RWPE2 (cell line): Measurements from ENCODE around the gene AAMP.

Source experiments
- ATAC-seq: fragments of 200-7000 bp; cut with Tn5 transposase; 3 replicates; pipeline ENCODE4 v1.9.1; 2021; ENCODE audit warnings: low read depth
- DNase-seq: peaks from one replicate; pipeline ENCODE4 v3.0.0-alpha.2; 2020; ENCODE audit warnings: low spot score
- H3K27ac ChIP-seq: fragments of 450-650 bp; 2 replicates; pipeline ENCODE4 v1.5.1; 2017; ENCODE audit warnings: mild to moderate bottlenecking; ENCODE audit not compliant: poor library complexity, severe bottlenecking
- H3K27me3 ChIP-seq: fragments of 250-450 bp; sonication (Bioruptor Pico); 2 replicates; pipeline ENCODE4 v1.5.1; 2021; ENCODE audit warnings: mild to moderate bottlenecking, moderate library complexity; ENCODE audit not compliant: insufficient read depth, poor library complexity, severe bottlenecking
- H3K36me3 ChIP-seq: fragments of 250-450 bp; sonication (Bioruptor Pico); 2 replicates; pipeline ENCODE4 v1.5.1; 2020; ENCODE audit warnings: low read depth, mild to moderate bottlenecking, moderate library complexity
- H3K4me1 ChIP-seq: fragments of 250-450 bp; sonication (Bioruptor Pico); 2 replicates; pipeline ENCODE4 v1.5.1; 2021; ENCODE audit warnings: mild to moderate bottlenecking, moderate library complexity; ENCODE audit not compliant: insufficient read depth, poor library complexity, severe bottlenecking
- H3K4me3 ChIP-seq: fragments of 250-450 bp; sonication (Bioruptor Pico); 2 replicates; pipeline ENCODE4 v1.5.1; 2021; ENCODE audit warnings: mild to moderate bottlenecking, moderate library complexity; ENCODE audit not compliant: severe bottlenecking
- H3K9me3 ChIP-seq: fragments of 250-450 bp; sonication (Bioruptor Pico); 2 replicates; pipeline ENCODE4 v1.5.1; 2021; ENCODE audit warnings: mild to moderate bottlenecking, moderate library complexity; ENCODE audit not compliant: severe bottlenecking
- TF ChIP-seq, protein P1 (sequence below): fragments of 450-650 bp; IDR thresholded peaks from one replicate; pipeline ENCODE4 v1.5.1; 2017; ENCODE audit warnings: mild to moderate bottlenecking, moderate library complexity; ENCODE audit not compliant: poor library complexity, severe bottlenecking

Gene AAMP

DNA sequence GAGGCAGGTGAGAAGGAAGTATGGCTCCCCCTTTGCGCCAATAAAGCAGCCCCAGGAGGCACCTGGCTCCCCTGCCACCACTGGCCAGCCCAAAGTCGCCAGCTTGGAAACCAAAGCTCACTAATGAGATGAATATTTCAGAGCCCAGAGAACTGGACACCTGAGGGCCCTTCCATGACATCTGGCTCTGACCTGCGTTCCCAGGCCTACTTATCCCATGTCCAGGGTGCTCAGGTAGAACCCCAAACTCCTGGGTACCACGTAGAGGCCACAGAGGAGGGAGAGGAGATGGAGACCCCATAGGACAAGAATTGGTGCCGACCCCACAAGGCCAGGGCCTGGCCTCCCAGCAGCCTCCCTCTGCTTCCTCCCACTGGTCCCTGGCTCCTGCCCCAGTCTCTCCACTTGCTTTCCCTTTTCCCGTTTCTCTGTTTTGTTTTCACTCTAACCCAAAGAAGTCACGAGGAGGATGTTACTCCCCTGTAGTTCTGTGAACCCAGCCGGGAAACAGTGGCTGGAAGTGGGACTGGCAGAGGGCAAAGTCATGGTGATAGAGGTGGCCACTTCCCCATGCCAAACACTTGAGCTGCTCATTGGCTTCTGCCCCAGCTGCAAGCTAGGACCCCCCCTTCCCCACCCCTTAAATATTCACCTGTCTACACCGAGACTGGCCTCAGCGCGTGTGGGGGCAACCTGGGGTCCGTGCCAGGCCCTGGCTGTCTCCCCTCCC lies 21.5 kb upstream of the AAMP start:
- no peak for DNase-seq
- H3K9me3 ChIP-seq = no peaks in the 10 kb centered on the region

DNA sequence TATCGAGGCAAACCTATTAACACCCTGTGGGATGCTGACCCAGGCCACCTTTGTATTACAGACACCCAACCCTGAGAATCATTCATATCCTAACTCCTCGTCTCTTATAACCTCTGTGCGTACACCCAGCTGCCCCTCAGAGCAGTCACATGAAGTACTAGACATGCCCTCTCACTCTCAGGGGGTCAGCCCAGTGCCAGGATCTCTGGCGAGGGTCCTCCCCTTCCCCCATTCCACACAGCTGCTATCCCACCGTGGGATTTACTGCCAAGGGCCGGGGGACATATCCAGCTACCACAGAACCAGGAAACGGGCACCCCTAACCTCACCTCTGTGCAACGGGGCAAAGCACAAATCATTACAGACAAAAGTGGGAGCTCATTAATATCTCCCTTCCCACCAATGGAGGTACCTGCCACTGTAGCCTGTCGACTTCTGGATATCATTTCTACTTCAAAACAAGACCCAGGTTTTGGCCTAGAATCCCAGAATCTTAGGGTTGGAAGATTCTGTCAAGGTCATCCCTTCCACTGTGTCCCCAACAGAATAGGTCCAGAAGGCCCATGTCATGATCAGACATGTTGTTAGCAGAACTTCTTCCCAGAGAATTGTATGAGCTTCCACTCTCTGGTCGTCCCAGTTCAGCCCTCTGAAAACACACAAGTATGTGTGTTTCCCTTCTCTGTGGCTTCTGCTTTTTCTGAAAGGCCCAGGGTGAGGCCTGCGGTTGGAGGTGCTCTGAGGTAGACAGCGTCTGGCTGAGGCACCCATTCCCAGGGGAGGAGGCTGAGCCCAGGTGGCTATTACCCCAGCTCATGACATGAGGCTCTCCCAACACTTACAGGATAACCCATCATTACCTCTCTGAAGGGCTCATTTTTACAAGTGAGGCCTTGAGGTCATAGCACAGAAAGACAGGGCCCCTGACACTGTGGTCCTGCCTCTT lies 20.7 kb upstream of the AAMP start:
- Histone ChIP-seq H3K27me3 (no peaks in the 10 kb centered on the region), H3K9me3 (no peaks in the 10 kb centered on the region), H3K36me3 (peaks cover 13% of the 10 kb centered on the region), H3K4me1 (peaks cover 54% of the 10 kb centered on the region), H3K27ac (peak overlapping the region; percentile 95), H3K4me3 (peak overlapping the region; percentile 72)
- DNase-seq (no peak), ATAC-seq (no peak)
- TF ChIP-seq, protein P1, sequence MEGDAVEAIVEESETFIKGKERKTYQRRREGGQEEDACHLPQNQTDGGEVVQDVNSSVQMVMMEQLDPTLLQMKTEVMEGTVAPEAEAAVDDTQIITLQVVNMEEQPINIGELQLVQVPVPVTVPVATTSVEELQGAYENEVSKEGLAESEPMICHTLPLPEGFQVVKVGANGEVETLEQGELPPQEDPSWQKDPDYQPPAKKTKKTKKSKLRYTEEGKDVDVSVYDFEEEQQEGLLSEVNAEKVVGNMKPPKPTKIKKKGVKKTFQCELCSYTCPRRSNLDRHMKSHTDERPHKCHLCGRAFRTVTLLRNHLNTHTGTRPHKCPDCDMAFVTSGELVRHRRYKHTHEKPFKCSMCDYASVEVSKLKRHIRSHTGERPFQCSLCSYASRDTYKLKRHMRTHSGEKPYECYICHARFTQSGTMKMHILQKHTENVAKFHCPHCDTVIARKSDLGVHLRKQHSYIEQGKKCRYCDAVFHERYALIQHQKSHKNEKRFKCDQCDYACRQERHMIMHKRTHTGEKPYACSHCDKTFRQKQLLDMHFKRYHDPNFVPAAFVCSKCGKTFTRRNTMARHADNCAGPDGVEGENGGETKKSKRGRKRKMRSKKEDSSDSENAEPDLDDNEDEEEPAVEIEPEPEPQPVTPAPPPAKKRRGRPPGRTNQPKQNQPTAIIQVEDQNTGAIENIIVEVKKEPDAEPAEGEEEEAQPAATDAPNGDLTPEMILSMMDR = no peak

More for the DNA sequence above, 21.5 kb upstream of the AAMP start:
- no peaks in the 10 kb centered on the region for H3K27me3 ChIP-seq
- H3K4me3 ChIP-seq = peak overlapping the region; percentile 72
- no peak for ATAC-seq
- TF ChIP-seq, protein P1 = no peak
- H3K36me3 ChIP-seq = peaks cover 10% of the 10 kb centered on the region; the same call in 1 of the 2 replicates
- H3K4me1 ChIP-seq = peaks cover 54% of the 10 kb centered on the region
- H3K27ac ChIP-seq = peak overlapping the region; percentile 95

DNA sequence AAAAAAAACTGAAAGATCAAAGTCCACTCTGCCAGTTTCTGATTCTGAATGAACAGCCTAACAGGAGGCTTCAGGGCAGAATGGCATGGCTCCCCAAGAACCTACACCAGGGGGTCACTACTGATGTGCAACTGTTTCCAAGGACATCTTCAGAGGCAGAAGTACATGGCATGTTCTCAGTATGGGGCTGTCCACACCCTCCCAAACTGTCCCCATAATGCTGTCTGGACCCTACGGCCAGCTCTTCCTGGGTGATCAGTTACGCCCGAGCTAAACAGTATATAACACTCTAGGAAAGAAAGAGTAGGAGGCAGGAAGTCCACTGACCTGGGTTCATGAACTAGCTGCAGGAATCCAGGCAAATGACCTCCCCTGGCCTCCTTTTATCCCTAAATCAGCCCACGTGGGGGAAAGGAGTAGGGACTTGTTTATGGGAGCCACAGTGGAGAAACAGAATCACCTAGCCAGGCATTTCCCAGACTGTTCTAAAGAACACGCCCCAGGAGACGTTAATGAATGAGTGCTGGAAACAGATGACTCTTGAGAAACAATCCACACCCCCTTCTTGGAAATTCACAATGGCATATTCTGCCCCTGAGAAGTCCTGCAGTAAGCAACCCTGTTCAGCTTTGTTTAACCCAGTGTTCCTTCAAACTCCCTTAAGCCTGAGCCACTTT lies 19.8 kb upstream of the AAMP start:
- peaks cover 54% of the 10 kb centered on the region for H3K4me1 ChIP-seq
- no peaks in the 10 kb centered on the region for H3K9me3 ChIP-seq
- no peak for ATAC-seq

DNA sequence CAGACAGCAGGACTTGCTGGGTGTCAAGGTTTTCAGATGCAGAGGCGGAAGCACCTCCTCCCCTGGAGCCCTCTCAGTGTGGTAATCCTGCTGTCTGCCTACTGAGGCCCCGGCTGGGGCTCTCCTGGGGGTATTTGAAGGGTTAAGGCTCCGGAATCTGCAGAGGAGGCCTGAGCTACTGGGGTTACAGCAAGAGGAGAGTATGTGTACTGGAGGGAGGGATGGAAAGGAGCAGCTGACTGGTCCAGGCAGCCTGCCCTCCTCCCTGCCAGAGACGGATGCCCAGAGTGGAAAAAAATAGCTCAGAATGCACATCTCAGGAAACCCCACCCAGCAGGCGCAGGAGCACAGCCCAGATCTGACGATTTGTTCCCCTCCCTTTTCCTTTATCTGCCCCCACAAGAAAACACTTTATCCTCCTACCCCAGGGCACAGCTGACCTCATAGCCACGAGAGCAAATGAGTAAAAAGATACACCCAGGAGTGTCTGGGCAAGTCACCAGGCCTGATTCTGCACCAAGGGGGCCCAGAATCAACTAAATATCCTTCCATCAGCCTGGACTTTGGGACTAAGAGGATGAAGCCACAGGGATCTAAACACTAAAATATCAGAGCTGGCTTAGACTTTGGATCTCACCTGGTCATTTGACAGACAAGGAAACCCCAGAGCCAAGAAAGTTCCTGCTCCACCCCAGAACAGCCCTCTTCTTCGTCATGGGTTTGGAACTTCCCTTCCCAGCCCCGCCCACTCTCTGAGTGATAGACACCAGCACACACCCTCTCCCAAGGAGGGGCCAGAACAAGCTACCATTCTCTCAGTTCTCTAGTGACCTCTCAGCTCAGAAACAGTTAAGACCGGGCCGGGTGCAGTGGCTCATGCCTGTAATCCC lies 16.9 kb upstream of the AAMP start:
- H3K27me3 ChIP-seq = no peaks in the 10 kb centered on the region
- peak overlapping the region; percentile 29 for H3K4me3 ChIP-seq
- H3K36me3 ChIP-seq = peaks cover 43% of the 10 kb centered on the region
- peak; percentile 94 for DNase-seq
- peak overlapping the region; percentile 95 for H3K27ac ChIP-seq
- peak; percentile 72 for ATAC-seq
- peaks cover 63% of the 10 kb centered on the region for H3K4me1 ChIP-seq
- H3K9me3 ChIP-seq = no peaks in the 10 kb centered on the region
- TF ChIP-seq, protein P1 = no peak

More for the DNA sequence above, 19.8 kb upstream of the AAMP start:
- Histone ChIP-seq H3K36me3 (peaks cover 21% of the 10 kb centered on the region), H3K27me3 (no peaks in the 10 kb centered on the region), H3K27ac (peak overlapping the region; percentile 95), H3K4me3 (peak overlapping the region; percentile 72)
- no peak for DNase-seq
- TF ChIP-seq, protein P1 = no peak
